ENCODE data around the gene FBXW11. TPM values are rescaled to one million over a fixed set of nuclear protein-coding genes. Genes with fewer than 3 reads are reported as not detected.
"Not testable (repeated sequence)": the region's sequence is repeated elsewhere in the genome, so short reads cannot be mapped to it uniquely, and the experiment has no call there.

The FBXW11 gene
- total RNA-seq, 1 donor = 40.0 TPM

DNA sequence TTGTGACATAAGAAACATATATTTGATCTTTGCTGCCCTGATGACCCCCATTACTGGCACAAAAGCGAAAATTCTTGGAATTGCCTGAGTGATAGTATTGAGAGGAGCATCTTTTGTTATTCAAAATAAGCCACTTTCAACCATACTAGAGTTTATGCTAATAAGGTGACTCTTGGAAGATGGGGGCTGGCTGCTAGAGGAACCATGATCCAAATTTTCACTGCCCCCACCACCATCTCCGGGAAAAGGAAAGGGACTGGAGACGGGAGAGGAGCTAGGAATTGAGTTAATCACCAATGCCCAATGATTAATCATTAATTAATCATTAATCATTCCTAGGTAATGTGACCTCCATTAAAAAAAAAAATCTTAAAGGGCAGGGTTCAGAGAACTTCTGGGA lies 25.6 kb downstream of the FBXW11 start:
- no peak overlapping the region for H3K4me3 ChIP-seq (ENCODE audit: low read length)
- peaks cover 41% of the 10 kb centered on the region for H3K4me1 ChIP-seq (ENCODE audit: insufficient read depth, low read length)
- H3K27me3 ChIP-seq (ENCODE audit: insufficient read depth, low read length) = no peaks in the 10 kb centered on the region
- peaks cover 23% of the 10 kb centered on the region for H3K9me3 ChIP-seq (ENCODE audit: low read depth, low read length)

DNA sequence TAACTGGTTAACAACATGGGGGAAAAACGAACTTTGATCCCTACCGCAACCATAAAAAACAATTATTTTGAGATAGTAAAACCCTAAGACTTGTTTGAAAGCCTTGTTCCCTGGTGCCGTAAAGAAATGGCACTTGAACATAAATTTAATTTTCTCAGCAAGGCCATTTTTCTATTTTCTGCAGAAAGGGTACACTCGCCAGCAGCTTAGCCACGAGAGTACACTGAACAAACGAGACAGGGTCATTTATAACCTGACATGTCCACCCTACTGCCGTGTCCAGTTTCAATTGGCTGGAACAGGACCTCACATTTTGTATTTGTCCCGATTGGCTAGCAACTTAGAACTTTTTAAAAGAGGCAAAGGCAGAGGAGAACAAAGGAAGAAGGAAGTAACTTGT lies 26.8 kb downstream of the FBXW11 start:
- H3K27me3 ChIP-seq (ENCODE audit: insufficient read depth, low read length) = no peaks in the 10 kb centered on the region
- peaks cover 39% of the 10 kb centered on the region for H3K4me1 ChIP-seq (ENCODE audit: insufficient read depth, low read length)
- H3K9me3 ChIP-seq (ENCODE audit: low read depth, low read length) = peaks cover 23% of the 10 kb centered on the region
- H3K4me3 ChIP-seq (ENCODE audit: low read length) = no peak overlapping the region

DNA sequence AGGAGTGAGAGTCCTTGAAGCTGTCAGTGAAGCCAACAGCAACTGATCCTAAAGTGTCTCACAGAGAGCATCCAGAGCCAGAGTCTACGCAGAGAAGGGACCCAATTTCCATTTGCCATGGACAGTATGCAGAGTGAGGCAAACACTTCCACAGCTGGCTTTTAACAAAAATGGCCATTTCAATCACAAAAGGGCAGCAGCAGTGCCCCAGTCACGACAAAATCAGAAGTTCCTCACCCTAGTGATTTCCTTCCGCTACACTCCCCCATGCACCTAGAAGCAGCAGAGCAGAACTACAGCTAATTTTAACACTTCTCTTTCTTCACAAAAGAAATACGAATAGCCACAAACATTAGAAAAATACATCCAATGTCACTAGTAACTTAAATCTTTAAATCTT lies 27.9 kb downstream of the FBXW11 start:
- Histone ChIP-seq H3K27me3 (ENCODE audit: insufficient read depth, low read length) (no peaks in the 10 kb centered on the region), H3K4me3 (ENCODE audit: low read length) (no peak overlapping the region), H3K4me1 (ENCODE audit: insufficient read depth, low read length) (peaks cover 39% of the 10 kb centered on the region), H3K9me3 (ENCODE audit: low read depth, low read length) (peaks cover 23% of the 10 kb centered on the region)

DNA sequence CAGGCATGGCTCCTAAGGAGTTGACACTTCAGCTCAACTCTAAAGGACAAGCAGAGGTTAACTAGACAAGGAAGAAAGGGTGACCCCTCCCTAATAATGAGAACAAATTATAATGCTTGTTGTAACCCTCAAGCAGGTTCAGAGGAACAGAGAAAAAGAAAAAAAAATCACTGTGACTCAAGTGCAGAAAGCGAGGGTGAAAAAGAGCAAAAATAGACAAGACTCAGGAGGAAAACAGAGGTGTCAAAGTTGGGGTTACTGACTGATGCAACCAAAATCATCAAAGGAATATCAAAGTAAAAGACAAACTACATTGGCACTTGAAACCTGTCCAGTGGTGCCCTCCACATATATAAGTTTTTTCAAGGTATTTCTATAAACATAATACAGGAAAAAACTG lies 28.4 kb downstream of the FBXW11 start:
- Histone ChIP-seq H3K4me3 (ENCODE audit: low read length) (no peak overlapping the region), H3K4me1 (ENCODE audit: insufficient read depth, low read length) (peaks cover 34% of the 10 kb centered on the region)

DNA sequence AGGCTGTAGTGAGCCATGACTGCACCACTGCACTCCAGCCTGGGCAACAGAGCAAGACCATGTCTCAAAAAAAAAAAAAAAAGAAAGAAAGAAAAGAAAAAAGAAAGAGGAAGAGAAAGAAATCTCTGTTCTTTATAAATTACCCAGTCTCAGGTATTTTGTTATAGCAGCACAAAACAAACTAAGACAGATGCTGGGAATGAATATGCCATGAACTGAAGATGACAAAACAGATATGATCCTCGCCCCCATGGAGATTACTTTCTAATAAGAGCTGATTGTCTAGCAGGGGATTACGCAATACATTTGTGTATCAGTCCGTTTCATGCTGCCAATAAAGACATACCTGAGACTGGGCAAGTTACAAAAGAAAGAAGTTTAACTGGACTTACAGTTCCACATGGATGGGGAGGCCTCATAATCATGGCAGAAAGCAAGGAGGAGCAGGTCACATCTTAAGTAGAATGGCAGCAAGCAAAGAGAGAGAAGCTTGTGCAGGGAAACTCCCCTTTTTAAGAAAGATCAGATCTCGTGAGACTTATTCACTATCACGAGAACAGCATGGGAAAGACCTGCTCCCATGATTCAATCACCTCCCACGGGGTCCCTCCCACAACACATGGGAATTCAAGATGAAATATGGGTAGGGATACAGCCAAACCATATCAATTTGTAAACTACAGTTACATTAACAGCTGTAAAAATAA lies 29.0 kb downstream of the FBXW11 start:
- peaks cover 23% of the 10 kb centered on the region for H3K9me3 ChIP-seq (ENCODE audit: low read depth, low read length)
- not testable (repeated sequence) for H3K4me3 ChIP-seq (ENCODE audit: low read length); H3K27me3 ChIP-seq (ENCODE audit: insufficient read depth, low read length)
- H3K4me1 ChIP-seq (ENCODE audit: insufficient read depth, low read length) = peaks cover 33% of the 10 kb centered on the region

More for the DNA sequence above, 28.4 kb downstream of the FBXW11 start:
- Histone ChIP-seq H3K27me3 (ENCODE audit: insufficient read depth, low read length) (no peaks in the 10 kb centered on the region), H3K9me3 (ENCODE audit: low read depth, low read length) (peaks cover 23% of the 10 kb centered on the region)

DNA sequence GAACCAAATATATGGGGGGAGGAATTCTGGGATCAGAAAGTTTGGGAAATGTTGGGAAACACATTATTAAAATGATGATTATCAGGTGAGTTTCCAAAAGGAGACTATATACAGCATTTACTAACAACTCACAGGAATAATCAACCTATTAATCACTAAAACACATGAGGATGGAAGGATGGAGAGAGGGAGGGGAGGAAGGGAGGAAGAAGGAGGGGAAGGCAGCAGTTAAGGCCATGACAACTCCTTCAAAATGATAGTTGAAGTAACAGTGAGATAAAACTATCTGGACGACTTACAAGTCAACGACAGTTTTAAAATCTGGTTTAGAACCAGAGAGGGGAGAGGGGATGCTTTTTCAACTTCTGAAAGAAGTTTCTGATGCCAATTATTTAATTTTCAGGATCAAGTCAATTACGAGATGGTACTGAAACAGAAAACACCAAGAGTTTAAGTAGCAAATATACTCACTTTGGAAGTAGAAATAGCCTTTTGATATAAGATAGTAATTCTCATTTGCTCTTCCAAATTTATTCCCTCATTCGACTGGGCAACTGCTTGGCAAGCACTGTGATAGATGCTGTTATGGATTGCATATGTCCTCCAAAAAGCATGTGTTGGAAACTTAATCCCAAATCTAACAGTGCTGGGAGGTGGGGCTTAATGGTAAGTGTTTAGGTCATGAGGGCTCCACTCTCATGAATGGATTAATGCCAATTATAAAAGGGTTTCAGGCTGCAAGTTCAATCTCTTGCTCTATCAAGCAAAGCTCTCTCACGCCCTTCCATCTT lies 30.4 kb downstream of the FBXW11 start:
- peaks cover 23% of the 10 kb centered on the region for H3K9me3 ChIP-seq (ENCODE audit: low read depth, low read length)
- no peaks in the 10 kb centered on the region for H3K27me3 ChIP-seq (ENCODE audit: insufficient read depth, low read length)
- no peak overlapping the region for H3K4me3 ChIP-seq (ENCODE audit: low read length)
- peaks cover 33% of the 10 kb centered on the region for H3K4me1 ChIP-seq (ENCODE audit: insufficient read depth, low read length)

DNA sequence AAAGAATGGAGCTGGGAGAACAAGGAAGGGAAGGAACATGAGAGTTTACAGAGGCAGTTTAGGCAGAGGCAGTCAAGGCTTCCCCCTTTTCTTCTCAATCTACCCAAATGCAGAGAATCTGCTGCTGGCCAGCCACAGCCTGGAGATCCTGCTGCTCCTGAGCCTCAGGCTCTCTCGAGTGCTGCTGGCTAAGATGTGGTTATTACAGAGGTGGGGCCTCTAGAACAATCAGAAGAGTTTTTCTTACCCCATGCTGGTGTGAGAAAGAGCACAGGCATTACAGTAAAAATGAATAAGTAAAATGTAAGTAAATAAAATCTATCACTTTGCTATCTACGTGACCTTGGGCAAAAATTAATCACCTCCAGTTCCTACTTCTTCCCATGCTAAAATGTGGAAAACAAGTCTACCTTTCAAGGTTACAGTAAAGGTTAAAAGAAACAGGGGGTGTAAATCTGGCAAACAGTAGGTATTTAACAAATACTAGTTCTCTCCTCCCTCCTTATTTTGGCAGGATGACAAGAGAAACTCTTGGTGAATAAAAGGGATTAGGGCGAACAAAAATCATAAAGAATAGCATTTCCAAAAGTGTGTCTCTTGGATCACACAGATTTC lies 31.1 kb downstream of the FBXW11 start:
- no peak overlapping the region for H3K4me3 ChIP-seq (ENCODE audit: low read length)
- peaks cover 19% of the 10 kb centered on the region for H3K9me3 ChIP-seq (ENCODE audit: low read depth, low read length)
- H3K4me1 ChIP-seq (ENCODE audit: insufficient read depth, low read length) = peaks cover 33% of the 10 kb centered on the region
- no peaks in the 10 kb centered on the region for H3K27me3 ChIP-seq (ENCODE audit: insufficient read depth, low read length)

DNA sequence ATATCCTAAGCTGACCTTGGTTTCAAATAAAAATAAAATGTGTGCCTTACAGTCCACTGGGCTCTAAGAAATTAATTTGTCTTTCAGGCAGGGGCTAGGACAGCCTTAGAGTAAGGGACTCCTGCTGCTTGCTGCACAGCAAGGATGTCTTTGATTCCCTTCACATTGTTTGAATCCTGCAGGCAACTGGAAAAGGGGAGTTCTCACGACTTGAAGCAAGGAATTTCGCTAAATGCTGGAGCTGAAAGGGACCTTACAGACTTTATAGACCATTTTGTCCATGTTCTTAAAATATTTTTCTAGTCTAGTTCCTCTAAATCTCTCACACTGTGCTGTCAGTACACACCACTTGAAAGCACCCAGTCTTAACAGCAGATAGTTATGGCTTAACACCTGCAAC lies 35.6 kb downstream of the FBXW11 start:
- H3K27me3 ChIP-seq (ENCODE audit: insufficient read depth, low read length) = no peaks in the 10 kb centered on the region
- no peaks in the 10 kb centered on the region for H3K9me3 ChIP-seq (ENCODE audit: low read depth, low read length)
- H3K4me1 ChIP-seq (ENCODE audit: insufficient read depth, low read length) = peaks cover 30% of the 10 kb centered on the region
- H3K4me3 ChIP-seq (ENCODE audit: low read length) = no peak overlapping the region

DNA sequence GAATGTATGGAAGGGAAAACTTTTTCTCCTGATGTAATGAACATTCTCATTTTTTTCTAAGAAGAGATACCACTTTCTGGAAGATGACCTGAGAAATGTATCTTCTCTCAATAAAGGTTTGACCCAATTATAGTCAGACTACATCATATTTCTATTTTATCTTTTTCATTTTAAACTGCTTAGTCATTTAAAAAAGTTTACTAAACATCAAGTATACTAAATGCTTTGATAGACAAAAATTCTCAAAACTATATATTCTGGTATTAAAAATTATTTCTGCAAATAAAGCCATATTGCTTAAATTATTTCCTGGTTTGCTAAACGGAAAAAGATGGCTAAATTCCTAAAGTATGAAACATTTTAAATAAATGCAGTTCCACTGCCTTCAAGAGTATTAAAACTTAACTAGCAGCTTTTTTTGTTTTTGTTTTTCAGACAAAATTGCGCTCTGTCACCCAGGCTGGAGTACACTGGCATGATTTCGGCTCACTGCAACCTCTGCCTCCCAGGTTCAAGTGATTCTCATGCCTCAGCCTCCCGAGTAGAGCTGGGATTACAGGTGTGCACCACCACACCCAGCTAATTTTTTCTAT lies 37.1 kb downstream of the FBXW11 start:
- H3K27me3 ChIP-seq (ENCODE audit: insufficient read depth, low read length) = no peaks in the 10 kb centered on the region
- H3K4me1 ChIP-seq (ENCODE audit: insufficient read depth, low read length) = peaks cover 26% of the 10 kb centered on the region
- H3K4me3 ChIP-seq (ENCODE audit: low read length) = no peak overlapping the region
- no peaks in the 10 kb centered on the region for H3K9me3 ChIP-seq (ENCODE audit: low read depth, low read length)

DNA sequence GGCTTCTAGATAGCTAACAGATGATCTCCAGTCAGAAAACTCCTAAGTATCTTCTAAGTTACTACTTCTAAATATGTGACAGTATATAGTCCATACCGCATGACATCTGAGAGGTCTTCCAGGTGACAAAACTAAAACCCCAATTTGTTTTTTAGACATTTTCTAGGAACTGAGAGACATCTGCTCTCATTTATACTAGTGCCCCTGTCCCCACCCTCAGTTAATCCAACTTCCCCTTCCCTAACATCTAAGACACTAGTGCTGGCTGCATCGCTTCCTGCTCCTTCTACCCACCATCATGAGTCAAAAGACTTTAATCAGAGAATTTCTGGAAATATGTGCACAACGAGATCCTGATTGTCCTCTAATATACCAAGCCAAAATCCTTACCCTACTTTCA lies 37.9 kb downstream of the FBXW11 start:
- Histone ChIP-seq H3K9me3 (ENCODE audit: low read depth, low read length) (no peaks in the 10 kb centered on the region), H3K27me3 (ENCODE audit: insufficient read depth, low read length) (no peaks in the 10 kb centered on the region), H3K4me3 (ENCODE audit: low read length) (no peak overlapping the region), H3K4me1 (ENCODE audit: insufficient read depth, low read length) (peaks cover 26% of the 10 kb centered on the region)

DNA sequence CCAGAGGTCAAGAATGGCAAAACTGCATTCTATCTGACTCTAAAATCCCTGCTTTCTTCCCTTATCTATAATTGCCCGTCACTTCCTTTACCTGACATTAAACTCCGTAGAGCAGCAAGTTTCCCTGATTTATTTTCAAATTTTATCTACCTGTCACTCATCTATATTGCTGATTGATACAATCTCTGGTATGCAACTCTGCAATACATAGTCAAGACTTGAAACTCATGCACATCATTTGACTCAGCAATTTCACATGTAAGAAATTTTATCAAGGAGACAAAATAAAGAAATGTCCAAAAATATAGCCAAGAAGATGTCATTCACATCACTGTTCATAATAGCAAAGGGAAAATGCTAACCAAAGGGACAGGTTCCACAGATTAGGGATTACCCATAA lies 39.5 kb downstream of the FBXW11 start:
- H3K4me1 ChIP-seq (ENCODE audit: insufficient read depth, low read length) = peaks cover 22% of the 10 kb centered on the region
- H3K4me3 ChIP-seq (ENCODE audit: low read length) = no peak overlapping the region
- H3K27me3 ChIP-seq (ENCODE audit: insufficient read depth, low read length) = no peaks in the 10 kb centered on the region

DNA sequence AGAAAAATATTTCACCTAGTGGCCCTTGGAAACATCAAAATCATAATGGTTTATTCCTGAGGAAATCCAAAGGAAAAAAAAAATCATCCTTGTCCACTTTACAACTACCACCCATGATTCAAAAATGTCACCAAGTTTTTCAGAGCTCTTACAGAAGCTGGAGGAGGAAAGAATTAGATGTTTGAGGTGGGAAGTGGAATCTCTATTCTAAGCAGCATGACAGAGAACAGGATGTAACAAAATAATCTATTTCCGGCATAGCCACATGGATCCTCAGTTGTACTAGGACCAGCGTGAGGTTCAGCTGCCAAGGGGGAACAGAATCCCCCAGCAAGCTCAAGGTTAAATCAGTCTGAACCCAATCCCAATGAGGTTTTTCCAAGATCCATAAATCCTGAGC lies 40.2 kb downstream of the FBXW11 start:
- Histone ChIP-seq H3K9me3 (ENCODE audit: low read depth, low read length) (no peaks in the 10 kb centered on the region), H3K4me1 (ENCODE audit: insufficient read depth, low read length) (peaks cover 25% of the 10 kb centered on the region), H3K27me3 (ENCODE audit: insufficient read depth, low read length) (no peaks in the 10 kb centered on the region), H3K4me3 (ENCODE audit: low read length) (no peak overlapping the region)

More for the DNA sequence above, 39.5 kb downstream of the FBXW11 start:
- no peaks in the 10 kb centered on the region for H3K9me3 ChIP-seq (ENCODE audit: low read depth, low read length)

DNA sequence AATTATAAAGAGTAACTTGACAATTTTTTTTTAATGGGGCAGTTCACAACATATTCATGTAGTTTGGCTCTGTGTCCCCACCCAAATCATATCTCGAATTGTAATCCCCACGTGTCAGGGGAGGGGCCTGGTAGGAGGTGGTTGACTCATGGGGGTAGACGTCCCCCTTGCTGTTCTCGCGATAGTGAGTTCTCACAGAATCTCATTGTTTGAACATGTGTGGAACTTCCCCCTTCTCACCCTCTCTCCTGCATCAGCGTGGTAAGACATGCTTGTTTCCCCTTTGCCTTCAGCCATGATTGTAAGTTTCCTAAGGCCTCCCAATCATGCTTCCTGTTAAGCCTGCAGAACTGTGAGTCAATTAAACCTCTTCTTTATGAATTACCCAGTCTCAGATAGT lies 40.7 kb downstream of the FBXW11 start:
- Histone ChIP-seq H3K27me3 (ENCODE audit: insufficient read depth, low read length) (no peaks in the 10 kb centered on the region), H3K4me3 (ENCODE audit: low read length) (no peak overlapping the region), H3K4me1 (ENCODE audit: insufficient read depth, low read length) (peaks cover 29% of the 10 kb centered on the region), H3K9me3 (ENCODE audit: low read depth, low read length) (no peaks in the 10 kb centered on the region)

DNA sequence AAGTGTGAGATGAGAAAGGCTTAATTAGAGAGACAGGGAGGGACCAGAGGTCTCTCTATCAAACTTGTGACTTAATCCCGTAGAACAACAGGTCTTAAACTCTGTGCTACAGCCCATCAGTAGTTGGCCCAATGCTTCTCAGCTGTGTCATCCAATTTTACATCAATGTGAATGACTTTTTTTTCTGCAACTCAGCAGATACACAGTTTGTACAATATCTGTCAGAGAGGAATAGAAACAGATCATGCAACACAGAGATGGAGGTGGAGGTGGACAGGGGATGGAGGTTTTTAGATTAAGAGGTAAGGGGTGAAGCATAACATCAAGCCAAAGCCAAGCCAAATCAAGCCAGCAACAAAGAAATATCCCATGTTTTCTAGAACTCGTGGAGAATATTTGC lies 43.0 kb downstream of the FBXW11 start:
- no peak overlapping the region for H3K4me3 ChIP-seq (ENCODE audit: low read length)
- H3K9me3 ChIP-seq (ENCODE audit: low read depth, low read length) = no peaks in the 10 kb centered on the region
- peaks cover 28% of the 10 kb centered on the region for H3K4me1 ChIP-seq (ENCODE audit: insufficient read depth, low read length)
- no peaks in the 10 kb centered on the region for H3K27me3 ChIP-seq (ENCODE audit: insufficient read depth, low read length)

DNA sequence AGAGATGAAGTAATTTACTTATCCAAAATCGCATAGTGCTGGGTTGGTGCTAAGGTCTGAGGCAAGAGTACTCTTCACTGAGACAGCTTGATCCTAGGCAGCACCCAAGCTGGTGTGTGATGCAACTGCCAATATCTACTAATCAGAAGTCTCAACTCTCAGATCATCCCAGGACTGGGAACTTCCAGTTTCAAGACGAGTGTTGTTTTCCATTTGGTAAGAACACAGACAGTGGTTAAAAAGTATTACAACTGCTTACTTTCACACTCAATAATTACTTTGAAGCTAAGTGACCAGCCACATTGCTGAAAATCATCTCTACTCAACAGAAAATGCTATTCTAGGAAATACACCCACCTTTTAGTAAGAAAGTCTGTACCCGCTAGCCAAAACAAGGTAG lies 45.3 kb downstream of the FBXW11 start:
- Histone ChIP-seq H3K9me3 (ENCODE audit: low read depth, low read length) (no peaks in the 10 kb centered on the region), H3K4me1 (ENCODE audit: insufficient read depth, low read length) (peaks cover 39% of the 10 kb centered on the region), H3K27me3 (ENCODE audit: insufficient read depth, low read length) (no peaks in the 10 kb centered on the region), H3K4me3 (ENCODE audit: low read length) (no peak overlapping the region)

All from mononuclear cell (primary cell).